MCF 10A (cell line): ENCODE data around the gene NPNT. TPM values are rescaled to one million over a fixed set of nuclear protein-coding genes. Genes with fewer than 3 reads are reported as not detected.
A peak's percentile ranks its signal among the peaks of the same experiment; 100 is the strongest.

ENCODE experiments used
- BruUV-seq: library from RNA; stranded (reverse); fragments of 400-500 nt; replicated peaks from 2 replicates; lab custom pipeline; 2021; lab: Mats Ljungman, UMichigan
- CTCF ChIA-PET: fragments of 300-600 bp; sonication (Branson Sonifier 250); formaldehyde crosslinking; extraction: SDS; loops from one replicate; lab custom pipeline; 2021; ENCODE audit warnings: antibody characterized with exemption, inconsistent platforms; lab: Yijun Ruan, JAX
- POLR2A ChIA-PET: fragments of 300-600, 350-650 bp; sonication (Branson Sonifier 250); formaldehyde crosslinking; extraction: SDS; loops from one replicate; lab custom pipeline; 2020; ENCODE audit warnings: antibody characterized with exemption, inconsistent platforms; lab: Yijun Ruan, JAX
- DNase-seq: peaks from one replicate; pipeline ENCODE4 v3.0.0-alpha.2; 2018; ENCODE audit not compliant: unreplicated experiment
- H3K27ac Mint-ChIP-seq: one replicate; pipeline ENCODE4 v1.8.0; 2022; ENCODE audit warnings: mild to moderate bottlenecking, low read depth, mixed read lengths; ENCODE audit not compliant: unreplicated experiment
- H3K27me3 Mint-ChIP-seq: one replicate; pipeline ENCODE4 v1.8.0; 2022; ENCODE audit warnings: mixed read lengths; ENCODE audit not compliant: insufficient read depth, unreplicated experiment
- H3K36me3 Mint-ChIP-seq: one replicate; pipeline ENCODE4 v1.8.0; 2022; ENCODE audit warnings: mild to moderate bottlenecking, moderate library complexity, mixed read lengths; ENCODE audit not compliant: insufficient read depth, unreplicated experiment
- H3K4me1 Mint-ChIP-seq: one replicate; pipeline ENCODE4 v1.8.0; 2022; ENCODE audit warnings: mixed read lengths; ENCODE audit not compliant: insufficient read depth, unreplicated experiment
- H3K4me3 Mint-ChIP-seq: one replicate; pipeline ENCODE4 v1.8.0; 2022; ENCODE audit warnings: mild to moderate bottlenecking, moderate library complexity, mixed read lengths; ENCODE audit not compliant: unreplicated experiment
- H3K9me3 Mint-ChIP-seq: one replicate; pipeline ENCODE4 v1.8.0; 2022; ENCODE audit warnings: mixed read lengths; ENCODE audit not compliant: unreplicated experiment
- intact Hi-C: fragments of 100-400 bp; cut with micrococcal nuclease; formaldehyde crosslinking; loops from 2 replicates; pipeline ENCODE4 v1.14.1; 2022
- total RNA-seq: library from RNA; stranded (reverse); gene quantifications from 2 replicates; pipeline ENCODE4 v1.2.3, GENCODE V29; 2022
- TF ChIP-seq, protein P1 (sequence below): fragments of 200-600 bp; IDR thresholded peaks from one replicate; pipeline ENCODE4 v1.8.0; 2022; ENCODE audit warnings: antibody characterized with exemption, mild to moderate bottlenecking; ENCODE audit not compliant: unreplicated experiment

The NPNT gene
- total RNA-seq, 1 experiment from 2014 or later = 0.09 TPM

DNA sequence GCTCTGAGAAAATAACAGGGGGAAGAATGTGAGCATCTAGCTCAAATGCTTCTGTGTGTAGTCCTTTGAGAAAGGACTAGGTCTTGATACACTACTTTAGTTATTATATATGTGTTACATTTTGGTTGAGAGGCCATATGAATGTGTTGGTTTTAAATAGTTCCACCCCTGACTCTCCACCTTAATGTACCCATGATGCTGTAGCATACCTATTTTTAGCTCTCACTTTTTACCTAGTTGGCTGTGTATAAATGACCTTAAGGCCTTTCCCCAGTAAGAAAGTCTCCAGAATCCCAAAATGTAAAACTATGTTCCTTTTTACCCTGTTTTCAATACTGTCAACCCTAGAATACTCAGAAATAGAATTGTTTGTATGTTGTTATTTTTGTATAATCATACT is 20.0 kb upstream of the NPNT start:
- no peaks in the 10 kb centered on the region for H3K4me1 Mint-ChIP-seq

DNA sequence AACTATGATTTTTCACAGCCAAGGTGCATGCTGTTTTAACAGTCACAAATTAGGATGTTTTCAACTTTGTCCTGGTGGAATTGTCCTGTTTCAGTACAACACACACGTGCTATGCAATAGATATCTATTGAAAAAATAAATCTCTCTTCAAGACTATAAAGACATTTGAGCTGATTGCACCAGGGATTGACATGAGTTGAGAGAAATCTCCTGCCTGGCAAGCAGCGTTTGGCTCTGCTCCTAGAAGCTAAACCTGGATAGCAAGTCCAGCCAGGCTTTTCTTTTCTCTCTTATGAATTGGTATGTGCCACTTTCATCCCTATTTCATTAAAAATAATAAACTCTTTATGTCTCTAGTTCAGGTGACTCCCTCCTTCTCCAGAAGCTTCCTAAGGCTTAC is 16.6 kb upstream of the NPNT start:
- no peak overlapping the region for H3K4me3 Mint-ChIP-seq
- no peaks in the 10 kb centered on the region for H3K9me3 Mint-ChIP-seq
- BruUV-seq = no TSS peak
- no peaks in the 10 kb centered on the region for H3K36me3 Mint-ChIP-seq
- H3K27ac Mint-ChIP-seq = no peak overlapping the region
- no peaks in the 10 kb centered on the region for H3K27me3 Mint-ChIP-seq
- POLR2A ChIA-PET = no interaction called here
- TF ChIP-seq, protein P1, sequence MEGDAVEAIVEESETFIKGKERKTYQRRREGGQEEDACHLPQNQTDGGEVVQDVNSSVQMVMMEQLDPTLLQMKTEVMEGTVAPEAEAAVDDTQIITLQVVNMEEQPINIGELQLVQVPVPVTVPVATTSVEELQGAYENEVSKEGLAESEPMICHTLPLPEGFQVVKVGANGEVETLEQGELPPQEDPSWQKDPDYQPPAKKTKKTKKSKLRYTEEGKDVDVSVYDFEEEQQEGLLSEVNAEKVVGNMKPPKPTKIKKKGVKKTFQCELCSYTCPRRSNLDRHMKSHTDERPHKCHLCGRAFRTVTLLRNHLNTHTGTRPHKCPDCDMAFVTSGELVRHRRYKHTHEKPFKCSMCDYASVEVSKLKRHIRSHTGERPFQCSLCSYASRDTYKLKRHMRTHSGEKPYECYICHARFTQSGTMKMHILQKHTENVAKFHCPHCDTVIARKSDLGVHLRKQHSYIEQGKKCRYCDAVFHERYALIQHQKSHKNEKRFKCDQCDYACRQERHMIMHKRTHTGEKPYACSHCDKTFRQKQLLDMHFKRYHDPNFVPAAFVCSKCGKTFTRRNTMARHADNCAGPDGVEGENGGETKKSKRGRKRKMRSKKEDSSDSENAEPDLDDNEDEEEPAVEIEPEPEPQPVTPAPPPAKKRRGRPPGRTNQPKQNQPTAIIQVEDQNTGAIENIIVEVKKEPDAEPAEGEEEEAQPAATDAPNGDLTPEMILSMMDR = no peak
- intact Hi-C loops = no loop called here
- CTCF ChIA-PET = interaction anchor here (0.6 kb wide), 1 partner anchor 18 kb away, joined by 6 read pairs; no protein-coding TSS in a partner anchor
- H3K4me1 Mint-ChIP-seq = no peaks in the 10 kb centered on the region
- no peak for DNase-seq

More for the DNA sequence above, 20.0 kb upstream of the NPNT start:
- Mint-ChIP-seq H3K27me3 (no peaks in the 10 kb centered on the region), H3K27ac (no peak overlapping the region), H3K36me3 (no peaks in the 10 kb centered on the region), H3K9me3 (no peaks in the 10 kb centered on the region), H3K4me3 (no peak overlapping the region)
- TF ChIP-seq, protein P1 = no peak
- BruUV-seq = no TSS peak
- POLR2A ChIA-PET = interaction anchor here (1.1 kb wide), 1 partner anchor 22 kb away, joined by 4 read pairs; no protein-coding TSS in a partner anchor
- CTCF ChIA-PET = interaction anchor here (0.7 to 0.9 kb wide), 2 partner anchors 16 to 17 kb away, joined by 3 read pairs; no protein-coding TSS in a partner anchor
- intact Hi-C loops = no loop called here
- DNase-seq = no peak

GRCh38 chr4:105887508-105887907 is 7.8 kb upstream of the NPNT start:
- H3K4me3 Mint-ChIP-seq = no peak overlapping the region
- H3K36me3 Mint-ChIP-seq = no peaks in the 10 kb centered on the region
- intact Hi-C loops = no loop called here
- H3K27ac Mint-ChIP-seq = no peak overlapping the region
- peaks cover 9% of the 10 kb centered on the region for H3K27me3 Mint-ChIP-seq
- peaks cover 6% of the 10 kb centered on the region for H3K9me3 Mint-ChIP-seq
- BruUV-seq = no TSS peak
- ChIA-PET CTCF (interaction anchor here (0.6 kb wide), 2 partner anchors 21 to 1491 kb away, joined by 3 to 4 read pairs; no protein-coding TSS in a partner anchor), POLR2A (no interaction called here)
- no peaks in the 10 kb centered on the region for H3K4me1 Mint-ChIP-seq
- DNase-seq = no peak
- TF ChIP-seq, protein P1 = no peak

GRCh38 chr4:105895583-105896460 is 551 bp downstream of the NPNT start:
- H3K36me3 Mint-ChIP-seq = no peaks in the 10 kb centered on the region
- TF ChIP-seq, protein P1 = no peak
- intact Hi-C loops = no loop called here
- H3K4me1 Mint-ChIP-seq = peaks cover 27% of the 10 kb centered on the region
- DNase-seq = no peak
- no TSS peak for BruUV-seq
- ChIA-PET CTCF (no interaction called here), POLR2A (no interaction called here)
- no peak overlapping the region for H3K27ac Mint-ChIP-seq
- H3K9me3 Mint-ChIP-seq = no peaks in the 10 kb centered on the region
- peak overlapping the region; percentile 57 for H3K4me3 Mint-ChIP-seq
- peaks cover 24% of the 10 kb centered on the region for H3K27me3 Mint-ChIP-seq
